Erythroblast (primary cell): ENCODE results near the gene TENM4.

Source experiments
- DNase-seq, 2 experiments: peaks; one replicate each; lab custom pipeline; 2025; lab: John Stamatoyannopoulos, UW
- GATA1 ChIP-seq: IDR thresholded peaks from 2 replicates; pipeline ENCODE4 v1.6.1; 2011; ENCODE audit warnings: low read depth, mild to moderate bottlenecking, control low read depth, low read length, moderate library complexity
- POLR2A ChIP-seq: IDR thresholded peaks from 2 replicates; pipeline ENCODE4 v1.6.1; 2011; ENCODE audit warnings: mild to moderate bottlenecking, low read length

TENM4 gene

DNA sequence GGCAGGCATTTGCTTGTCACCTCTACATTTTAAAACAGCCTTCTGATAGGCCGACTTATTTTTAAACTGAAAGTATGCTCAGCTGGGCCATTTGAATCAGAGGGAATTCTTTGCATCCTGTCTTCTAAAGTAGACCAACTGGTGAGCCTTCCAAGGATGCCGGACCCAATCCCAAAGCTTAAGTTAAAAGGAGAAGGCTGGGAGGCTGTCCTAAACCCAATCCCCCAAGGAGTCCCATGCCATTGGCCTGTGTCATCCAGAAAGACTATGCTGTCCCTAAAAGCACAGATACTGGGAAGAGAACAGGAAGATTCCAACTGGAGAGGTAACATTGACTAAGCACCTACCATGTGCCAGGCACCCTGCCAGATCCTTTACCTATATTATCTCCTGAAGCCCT, 18.0 kb downstream of the TENM4 start:
- DNase-seq, result no peak
- TF ChIP-seq GATA1 (no peak), POLR2A (no peak)

- DNase-seq, result no peak
- TF ChIP-seq POLR2A, result no peak
- TF ChIP-seq GATA1, result no peak
These were observed 19.0 kb downstream of the TENM4 start for GRCh38 chr11:79421820-79422219.

DNA sequence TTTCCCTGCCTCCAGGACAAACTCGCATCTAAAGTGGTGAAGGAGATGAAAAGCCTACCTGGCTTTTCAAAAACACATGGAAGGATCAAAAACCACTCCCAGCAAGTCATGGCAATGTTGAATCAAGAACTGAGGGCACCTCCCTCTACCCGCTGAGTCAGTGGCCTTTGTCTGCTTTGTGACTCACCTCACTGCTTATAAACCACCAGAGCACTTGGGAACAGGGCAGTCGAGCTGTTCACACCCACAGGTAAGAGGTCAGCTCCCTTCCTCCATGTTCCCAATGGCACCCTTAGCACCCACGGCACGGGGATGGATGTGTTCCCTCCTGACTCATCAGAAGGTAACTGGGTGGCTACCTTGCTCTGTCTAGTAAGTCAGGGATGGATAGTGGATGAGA, 21.7 kb downstream of the TENM4 start:
- no peak for DNase-seq
- TF ChIP-seq POLR2A (no peak), GATA1 (no peak)

- TF ChIP-seq GATA1 (no peak), POLR2A (no peak)
- DNase-seq, result no peak
These were observed 22.6 kb downstream of the TENM4 start for GRCh38 chr11:79418241-79418640.

DNA sequence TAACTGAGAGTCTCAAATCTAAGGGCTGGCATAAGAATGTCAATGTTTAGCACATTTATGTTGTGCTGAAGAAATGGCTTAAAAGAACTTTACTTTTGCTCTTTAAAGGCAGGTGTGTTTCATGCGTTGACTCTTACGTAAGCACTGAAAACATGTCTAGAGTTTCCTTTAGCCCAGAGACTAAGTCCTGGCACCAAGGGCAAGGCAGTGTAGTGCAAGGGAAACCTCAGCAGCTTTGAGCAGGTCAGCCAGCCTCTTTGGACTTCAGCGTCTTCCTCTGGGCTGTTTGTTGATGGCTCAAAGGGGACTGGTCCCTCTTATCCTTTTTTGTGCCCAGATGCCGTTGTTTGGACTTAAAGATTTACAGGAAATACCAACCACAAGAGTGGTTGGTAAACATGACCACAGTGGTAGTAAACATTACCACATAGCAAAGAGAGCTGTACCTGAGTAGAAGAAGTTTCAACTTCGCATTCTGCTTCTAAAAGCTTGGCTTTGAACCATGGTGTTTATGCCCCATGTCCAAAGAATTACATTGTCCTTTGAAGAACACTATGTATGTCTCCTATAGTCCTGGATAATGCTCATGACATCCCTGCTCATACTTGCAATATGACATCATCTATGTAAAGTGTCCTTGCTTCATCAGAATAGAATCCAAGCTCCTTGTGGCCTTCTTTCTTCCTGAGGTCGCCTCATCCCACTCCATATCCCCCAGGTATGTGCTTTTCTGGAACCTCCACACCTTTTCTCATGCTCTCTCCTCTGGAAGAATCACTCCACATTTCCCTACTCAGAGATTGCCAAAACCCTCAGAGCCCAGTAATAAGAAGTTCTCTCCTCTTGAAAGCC, 23.5 kb downstream of the TENM4 start:
- TF ChIP-seq GATA1, result no peak
- TF ChIP-seq POLR2A, result no peak
- DNase-seq, result no peak

DNA sequence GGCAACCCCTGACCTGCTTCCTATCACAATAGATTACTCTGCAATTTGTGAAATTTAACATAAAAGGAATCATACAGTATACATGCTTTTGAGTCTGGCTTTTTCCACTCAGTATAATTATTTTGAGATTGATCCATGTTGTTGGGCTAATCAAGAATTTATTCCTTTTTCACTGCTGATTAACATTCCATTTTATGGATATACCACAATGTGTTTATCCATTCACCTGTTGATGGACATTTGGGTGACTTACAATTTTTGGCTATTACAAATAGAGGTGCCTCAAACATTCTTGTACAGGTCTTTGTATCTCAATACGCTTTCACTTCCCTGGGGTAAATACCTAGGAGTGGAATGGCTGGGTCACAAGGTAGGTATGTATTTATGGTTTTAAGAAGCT, 24.9 kb downstream of the TENM4 start:
- DNase-seq, result no peak
- TF ChIP-seq GATA1 (no peak), POLR2A (no peak)

GRCh38 chr11:79415411-79415810, 25.4 kb downstream of the TENM4 start:
- no peak for DNase-seq
- no peak for TF ChIP-seq GATA1
- TF ChIP-seq POLR2A, result no peak

GRCh38 chr11:79414644-79415317, 26.0 kb downstream of the TENM4 start:
- TF ChIP-seq POLR2A (no peak), GATA1 (no peak)
- DNase-seq, result no peak

DNA sequence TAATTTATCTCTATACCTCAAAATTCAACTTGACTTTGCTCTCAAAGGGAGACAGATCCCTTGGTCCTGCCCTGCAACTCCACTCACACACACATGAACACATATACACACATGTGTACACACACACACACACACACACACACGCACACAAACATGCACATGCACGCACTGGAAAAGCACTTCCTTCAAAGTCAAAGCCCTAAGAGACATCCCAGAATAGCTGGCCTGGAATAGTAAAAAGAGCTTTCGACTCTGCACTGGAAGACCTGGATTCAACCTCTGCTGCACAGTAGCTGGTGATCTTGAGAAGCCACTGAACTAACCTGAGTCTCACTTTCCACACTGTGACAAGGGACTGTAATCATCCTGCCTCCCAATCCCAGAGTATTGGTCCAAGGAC, 26.8 kb downstream of the TENM4 start:
- TF ChIP-seq GATA1, result no peak
- no peak for TF ChIP-seq POLR2A
- DNase-seq, result no peak

GRCh38 chr11:79413268-79413667, 27.6 kb downstream of the TENM4 start:
- no peak for TF ChIP-seq POLR2A
- no peak for TF ChIP-seq GATA1
- DNase-seq, result no peak

GRCh38 chr11:79412761-79413160, 28.1 kb downstream of the TENM4 start:
- TF ChIP-seq POLR2A (no peak), GATA1 (no peak)
- DNase-seq, result no peak

DNA sequence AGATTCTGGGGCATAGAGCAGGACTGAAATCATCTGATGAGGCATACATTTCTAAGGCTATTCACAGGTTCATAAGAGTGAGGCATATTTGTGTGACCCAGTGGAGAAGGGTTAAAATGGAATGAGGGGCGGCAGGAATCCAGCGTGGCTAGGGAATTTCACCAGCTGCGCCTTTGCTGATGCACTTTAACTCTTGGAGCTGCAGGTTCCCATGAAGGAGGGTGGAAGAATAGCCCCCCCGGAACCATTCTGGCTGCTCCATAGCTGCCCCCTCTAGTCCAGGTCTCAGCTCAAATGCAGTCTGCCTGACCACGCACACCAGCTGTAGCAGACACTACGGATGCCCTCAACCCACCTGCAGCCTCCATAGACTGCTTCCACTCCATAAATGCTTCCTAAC, 31.5 kb downstream of the TENM4 start:
- no peak for DNase-seq

DNA sequence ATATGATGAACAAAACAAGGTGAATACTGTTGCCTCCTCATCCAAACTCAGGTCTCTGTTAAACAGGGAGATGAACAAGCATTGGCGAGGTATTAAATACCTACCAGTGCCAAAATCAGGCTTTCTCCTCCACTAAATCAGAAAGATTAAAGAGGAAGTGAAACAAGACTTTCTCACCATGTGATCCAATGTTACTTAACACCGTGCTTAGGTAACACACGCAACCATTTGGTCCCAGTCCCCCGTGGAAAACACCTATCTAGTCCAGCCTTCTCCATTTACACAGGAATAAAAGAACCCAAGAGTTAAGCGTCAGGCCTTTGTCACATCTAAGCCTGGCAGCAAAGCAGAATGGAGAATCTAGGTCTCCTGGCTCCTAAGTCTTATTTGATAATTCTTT, 34.5 kb downstream of the TENM4 start:
- TF ChIP-seq GATA1 (no peak), POLR2A (no peak)

More for the DNA sequence above, 31.5 kb downstream of the TENM4 start:
- no peak for TF ChIP-seq GATA1
- TF ChIP-seq POLR2A, result no peak

GRCh38 chr11:79404806-79405205, 36.0 kb downstream of the TENM4 start:
- no peak for DNase-seq
- no peak for TF ChIP-seq GATA1
- TF ChIP-seq POLR2A, result no peak

More for the DNA sequence above, 34.5 kb downstream of the TENM4 start:
- no peak for DNase-seq

GRCh38 chr11:79404325-79404724, 36.5 kb downstream of the TENM4 start:
- TF ChIP-seq POLR2A, result no peak

More at GRCh38 chr11:79404325-79404724, 36.5 kb downstream of the TENM4 start:
- DNase-seq, result no peak
